Measurements from ENCODE around the gene NID2.

NID2 gene

DNA sequence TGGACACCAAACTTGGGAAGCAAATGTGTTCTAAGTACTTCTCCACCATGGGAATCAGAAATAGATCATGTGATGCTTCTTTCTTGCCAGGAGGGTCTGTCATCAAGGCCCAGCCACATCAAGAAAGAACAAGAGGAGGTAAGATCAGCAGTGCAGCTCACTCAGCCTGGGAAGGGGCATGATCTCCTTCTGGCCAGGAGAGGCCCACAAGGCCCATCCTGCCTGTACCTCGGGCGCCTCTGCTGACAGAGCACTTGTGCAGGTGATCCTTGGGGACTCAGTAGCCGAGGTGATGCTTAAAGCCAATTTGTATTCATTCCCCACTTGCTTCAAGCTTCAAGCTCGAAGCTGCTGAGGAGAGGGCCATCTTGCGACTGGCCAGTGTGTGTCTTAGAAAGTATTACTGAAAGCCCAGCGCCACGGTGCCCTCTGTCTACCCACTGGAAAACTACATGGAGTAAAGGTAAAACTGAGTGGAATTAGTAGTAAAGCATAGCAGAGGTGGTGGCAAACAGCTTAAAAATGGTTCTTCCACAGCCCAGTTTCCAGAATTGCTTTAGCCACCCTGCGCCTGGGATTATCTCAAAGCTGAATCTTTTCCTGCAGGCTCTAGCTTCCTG lies 53.3 kb downstream of the NID2 start:
- peak; percentile 78 for ATAC-seq
- TF ChIP-seq, protein P1, sequence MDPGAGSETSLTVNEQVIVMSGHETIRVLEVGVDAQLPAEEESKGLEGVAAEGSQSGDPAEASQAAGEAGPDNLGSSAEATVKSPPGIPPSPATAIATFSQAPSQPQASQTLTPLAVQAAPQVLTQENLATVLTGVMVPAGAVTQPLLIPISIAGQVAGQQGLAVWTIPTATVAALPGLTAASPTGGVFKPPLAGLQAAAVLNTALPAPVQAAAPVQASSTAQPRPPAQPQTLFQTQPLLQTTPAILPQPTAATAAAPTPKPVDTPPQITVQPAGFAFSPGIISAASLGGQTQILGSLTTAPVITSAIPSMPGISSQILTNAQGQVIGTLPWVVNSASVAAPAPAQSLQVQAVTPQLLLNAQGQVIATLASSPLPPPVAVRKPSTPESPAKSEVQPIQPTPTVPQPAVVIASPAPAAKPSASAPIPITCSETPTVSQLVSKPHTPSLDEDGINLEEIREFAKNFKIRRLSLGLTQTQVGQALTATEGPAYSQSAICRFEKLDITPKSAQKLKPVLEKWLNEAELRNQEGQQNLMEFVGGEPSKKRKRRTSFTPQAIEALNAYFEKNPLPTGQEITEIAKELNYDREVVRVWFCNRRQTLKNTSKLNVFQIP (CRISPR knock-in tag; IDR thresholded peaks at IDR 0.05; ENCODE audit: borderline replicate concordance, low read depth), result no peak
- TF ChIP-seq, protein P2, sequence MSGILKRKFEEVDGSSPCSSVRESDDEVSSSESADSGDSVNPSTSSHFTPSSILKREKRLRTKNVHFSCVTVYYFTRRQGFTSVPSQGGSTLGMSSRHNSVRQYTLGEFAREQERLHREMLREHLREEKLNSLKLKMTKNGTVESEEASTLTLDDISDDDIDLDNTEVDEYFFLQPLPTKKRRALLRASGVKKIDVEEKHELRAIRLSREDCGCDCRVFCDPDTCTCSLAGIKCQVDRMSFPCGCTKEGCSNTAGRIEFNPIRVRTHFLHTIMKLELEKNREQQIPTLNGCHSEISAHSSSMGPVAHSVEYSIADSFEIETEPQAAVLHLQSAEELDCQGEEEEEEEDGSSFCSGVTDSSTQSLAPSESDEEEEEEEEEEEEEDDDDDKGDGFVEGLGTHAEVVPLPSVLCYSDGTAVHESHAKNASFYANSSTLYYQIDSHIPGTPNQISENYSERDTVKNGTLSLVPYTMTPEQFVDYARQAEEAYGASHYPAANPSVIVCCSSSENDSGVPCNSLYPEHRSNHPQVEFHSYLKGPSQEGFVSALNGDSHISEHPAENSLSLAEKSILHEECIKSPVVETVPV (CRISPR knock-in tag; IDR thresholded peaks at IDR 0.05), result no peak
- TF ChIP-seq PPARA (CRISPR knock-in tag; IDR thresholded peaks at IDR 0.05; ENCODE audit: borderline replicate concordance), result no peak
- TF ChIP-seq, protein P3, sequence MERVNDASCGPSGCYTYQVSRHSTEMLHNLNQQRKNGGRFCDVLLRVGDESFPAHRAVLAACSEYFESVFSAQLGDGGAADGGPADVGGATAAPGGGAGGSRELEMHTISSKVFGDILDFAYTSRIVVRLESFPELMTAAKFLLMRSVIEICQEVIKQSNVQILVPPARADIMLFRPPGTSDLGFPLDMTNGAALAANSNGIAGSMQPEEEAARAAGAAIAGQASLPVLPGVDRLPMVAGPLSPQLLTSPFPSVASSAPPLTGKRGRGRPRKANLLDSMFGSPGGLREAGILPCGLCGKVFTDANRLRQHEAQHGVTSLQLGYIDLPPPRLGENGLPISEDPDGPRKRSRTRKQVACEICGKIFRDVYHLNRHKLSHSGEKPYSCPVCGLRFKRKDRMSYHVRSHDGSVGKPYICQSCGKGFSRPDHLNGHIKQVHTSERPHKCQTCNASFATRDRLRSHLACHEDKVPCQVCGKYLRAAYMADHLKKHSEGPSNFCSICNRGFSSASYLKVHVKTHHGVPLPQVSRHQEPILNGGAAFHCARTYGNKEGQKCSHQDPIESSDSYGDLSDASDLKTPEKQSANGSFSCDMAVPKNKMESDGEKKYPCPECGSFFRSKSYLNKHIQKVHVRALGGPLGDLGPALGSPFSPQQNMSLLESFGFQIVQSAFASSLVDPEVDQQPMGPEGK (CRISPR knock-in tag; IDR thresholded peaks at IDR 0.05; ENCODE audit: borderline replicate concordance), result no peak
- TF ChIP-seq, protein P4, sequence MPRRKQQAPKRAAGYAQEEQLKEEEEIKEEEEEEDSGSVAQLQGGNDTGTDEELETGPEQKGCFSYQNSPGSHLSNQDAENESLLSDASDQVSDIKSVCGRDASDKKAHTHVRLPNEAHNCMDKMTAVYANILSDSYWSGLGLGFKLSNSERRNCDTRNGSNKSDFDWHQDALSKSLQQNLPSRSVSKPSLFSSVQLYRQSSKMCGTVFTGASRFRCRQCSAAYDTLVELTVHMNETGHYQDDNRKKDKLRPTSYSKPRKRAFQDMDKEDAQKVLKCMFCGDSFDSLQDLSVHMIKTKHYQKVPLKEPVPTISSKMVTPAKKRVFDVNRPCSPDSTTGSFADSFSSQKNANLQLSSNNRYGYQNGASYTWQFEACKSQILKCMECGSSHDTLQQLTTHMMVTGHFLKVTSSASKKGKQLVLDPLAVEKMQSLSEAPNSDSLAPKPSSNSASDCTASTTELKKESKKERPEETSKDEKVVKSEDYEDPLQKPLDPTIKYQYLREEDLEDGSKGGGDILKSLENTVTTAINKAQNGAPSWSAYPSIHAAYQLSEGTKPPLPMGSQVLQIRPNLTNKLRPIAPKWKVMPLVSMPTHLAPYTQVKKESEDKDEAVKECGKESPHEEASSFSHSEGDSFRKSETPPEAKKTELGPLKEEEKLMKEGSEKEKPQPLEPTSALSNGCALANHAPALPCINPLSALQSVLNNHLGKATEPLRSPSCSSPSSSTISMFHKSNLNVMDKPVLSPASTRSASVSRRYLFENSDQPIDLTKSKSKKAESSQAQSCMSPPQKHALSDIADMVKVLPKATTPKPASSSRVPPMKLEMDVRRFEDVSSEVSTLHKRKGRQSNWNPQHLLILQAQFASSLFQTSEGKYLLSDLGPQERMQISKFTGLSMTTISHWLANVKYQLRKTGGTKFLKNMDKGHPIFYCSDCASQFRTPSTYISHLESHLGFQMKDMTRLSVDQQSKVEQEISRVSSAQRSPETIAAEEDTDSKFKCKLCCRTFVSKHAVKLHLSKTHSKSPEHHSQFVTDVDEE (CRISPR knock-in tag; IDR thresholded peaks at IDR 0.05), result no peak
- no peak for TF ChIP-seq TCF4 (CRISPR knock-in tag; IDR thresholded peaks at IDR 0.05; ENCODE audit: borderline replicate concordance)
- TF ChIP-seq ZNF8 (CRISPR knock-in tag; IDR thresholded peaks at IDR 0.05), result no peak

DNA sequence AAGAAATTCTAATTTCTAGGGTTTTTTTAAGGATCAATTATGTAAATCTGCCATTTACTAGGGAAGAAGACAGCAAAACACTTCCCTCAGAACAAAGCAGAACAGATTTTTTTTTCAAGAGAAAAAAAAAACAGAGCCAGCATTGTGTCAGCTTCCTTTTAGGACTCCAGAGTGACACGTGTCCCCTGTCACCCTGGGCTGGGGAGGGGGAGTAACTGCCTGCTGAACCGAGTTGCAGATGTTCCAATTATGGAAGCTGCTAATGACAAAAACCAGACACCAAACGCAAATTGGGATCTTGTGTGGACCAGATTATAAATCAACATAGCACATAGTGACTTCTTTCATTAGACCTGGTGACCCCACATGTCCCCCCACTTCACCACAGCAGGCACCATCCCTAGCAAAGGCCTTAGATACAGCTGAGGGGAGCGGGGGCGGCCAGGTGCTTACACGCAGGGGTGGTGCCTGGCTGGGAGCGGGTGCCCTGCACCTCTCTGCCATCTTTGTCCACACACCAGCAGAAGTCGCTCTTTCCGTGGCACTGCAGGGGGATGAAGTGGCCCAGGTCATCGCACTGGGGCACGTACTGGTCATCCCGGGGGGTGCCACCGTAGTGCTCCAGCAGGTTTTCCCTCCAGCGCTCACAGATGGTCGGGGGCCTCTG lies 54.1 kb downstream of the NID2 start:
- no peak for TF ChIP-seq OSR1 (CRISPR knock-in tag; IDR thresholded peaks at IDR 0.05)
- no peak for TF ChIP-seq ZNF8 (CRISPR knock-in tag; IDR thresholded peaks at IDR 0.05)
- TF ChIP-seq TCF4 (CRISPR knock-in tag; IDR thresholded peaks at IDR 0.05; ENCODE audit: borderline replicate concordance), result no peak
- TF ChIP-seq BACH2 (CRISPR knock-in tag; IDR thresholded peaks at IDR 0.05; ENCODE audit: borderline replicate concordance), result no peak
- TF ChIP-seq, protein P3 (CRISPR knock-in tag; IDR thresholded peaks at IDR 0.05; ENCODE audit: borderline replicate concordance), result no peak
- TF ChIP-seq, protein P5, sequence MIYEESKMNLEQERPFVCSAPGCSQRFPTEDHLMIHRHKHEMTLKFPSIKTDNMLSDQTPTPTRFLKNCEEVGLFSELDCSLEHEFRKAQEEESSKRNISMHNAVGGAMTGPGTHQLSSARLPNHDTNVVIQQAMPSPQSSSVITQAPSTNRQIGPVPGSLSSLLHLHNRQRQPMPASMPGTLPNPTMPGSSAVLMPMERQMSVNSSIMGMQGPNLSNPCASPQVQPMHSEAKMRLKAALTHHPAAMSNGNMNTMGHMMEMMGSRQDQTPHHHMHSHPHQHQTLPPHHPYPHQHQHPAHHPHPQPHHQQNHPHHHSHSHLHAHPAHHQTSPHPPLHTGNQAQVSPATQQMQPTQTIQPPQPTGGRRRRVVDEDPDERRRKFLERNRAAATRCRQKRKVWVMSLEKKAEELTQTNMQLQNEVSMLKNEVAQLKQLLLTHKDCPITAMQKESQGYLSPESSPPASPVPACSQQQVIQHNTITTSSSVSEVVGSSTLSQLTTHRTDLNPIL (CRISPR knock-in tag; IDR thresholded peaks at IDR 0.05; ENCODE audit: low read depth), result no peak
- TF ChIP-seq, protein P4 (CRISPR knock-in tag; IDR thresholded peaks at IDR 0.05), result no peak
- no peak for TF ChIP-seq CSDC2 (CRISPR knock-in tag; IDR thresholded peaks at IDR 0.05)
- no peak for TF ChIP-seq ISL1 (CRISPR knock-in tag; IDR thresholded peaks at IDR 0.05)
- no peak for ATAC-seq
